ENCODE measurements around the gene RNU2-63P. TPM values are rescaled to one million over a fixed set of nuclear protein-coding genes. Genes with fewer than 3 reads are reported as not detected.
A peak's percentile ranks its signal among the peaks of the same experiment; 100 is the strongest.

Gene RNU2-63P
- total RNA-seq, 1 donor from 2014 or later: 8.2 TPM

GRCh38 chr2:88058191-88058590 is 41.8 kb upstream of the RNU2-63P start:
- TF ChIP-seq CTCF (IDR thresholded peaks at IDR 0.05; ENCODE audit: partially characterized antibody, unreplicated experiment): no peak
- Mint-ChIP-seq H3K27ac (ENCODE audit: unreplicated experiment) (no peak overlapping the region), H3K4me3 (ENCODE audit: unreplicated experiment) (no peak overlapping the region), H3K4me1 (ENCODE audit: low read depth, unreplicated experiment) (peaks cover 12% of the 10 kb centered on the region), H3K36me3 (ENCODE audit: unreplicated experiment) (no peaks in the 10 kb centered on the region), H3K9me3 (ENCODE audit: unreplicated experiment) (peaks cover 5% of the 10 kb centered on the region), H3K27me3 (ENCODE audit: unreplicated experiment) (peaks cover 5% of the 10 kb centered on the region)
- no peak for DNase-seq

GRCh38 chr2:88057437-88057844 is 41.1 kb upstream of the RNU2-63P start:
- Mint-ChIP-seq H3K9me3 (ENCODE audit: unreplicated experiment) (peaks cover 5% of the 10 kb centered on the region), H3K4me3 (ENCODE audit: unreplicated experiment) (no peak overlapping the region), H3K27me3 (ENCODE audit: unreplicated experiment) (peaks cover 5% of the 10 kb centered on the region), H3K27ac (ENCODE audit: unreplicated experiment) (no peak overlapping the region), H3K36me3 (ENCODE audit: unreplicated experiment) (no peaks in the 10 kb centered on the region), H3K4me1 (ENCODE audit: low read depth, unreplicated experiment) (peaks cover 14% of the 10 kb centered on the region)
- no peak for TF ChIP-seq CTCF (IDR thresholded peaks at IDR 0.05; ENCODE audit: partially characterized antibody, unreplicated experiment)
- DNase-seq: no peak

DNA sequence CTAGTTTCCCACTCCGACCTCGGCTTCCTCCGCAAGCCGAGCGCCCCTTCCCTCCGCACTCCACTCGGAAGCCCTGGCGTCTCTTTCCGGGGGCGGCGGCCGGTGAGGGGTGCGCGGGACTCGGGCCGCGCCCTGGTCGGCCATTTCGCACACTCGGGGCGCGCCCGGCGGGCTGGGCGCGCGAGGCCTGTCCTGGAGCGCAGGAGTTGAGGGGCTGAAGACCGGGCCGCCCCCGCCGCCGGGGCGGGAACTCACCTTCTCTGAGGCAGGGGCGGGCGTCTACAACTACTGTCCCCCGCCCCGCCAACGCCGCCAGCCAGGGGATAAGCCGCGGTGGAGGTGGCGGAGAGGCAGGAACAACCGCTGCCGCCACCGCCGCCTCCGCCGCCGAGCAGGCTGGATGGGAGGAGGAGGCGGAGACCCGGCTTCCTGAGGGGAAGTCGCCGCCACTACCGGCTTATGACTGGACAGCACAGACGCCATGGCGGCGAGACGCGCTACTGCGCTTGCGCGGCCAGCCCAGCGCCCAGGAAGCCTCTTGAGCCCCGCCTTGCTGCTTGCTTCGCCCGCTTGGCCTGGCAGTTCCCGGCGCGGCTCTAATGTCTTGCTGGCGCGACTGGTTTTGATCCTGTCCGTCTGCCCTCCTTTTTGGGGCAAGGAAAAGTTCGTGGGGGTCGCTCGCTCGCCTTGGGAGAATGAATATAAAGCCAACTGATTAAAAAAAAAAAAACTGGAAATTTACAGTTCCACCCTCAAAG is 39.2 kb upstream of the RNU2-63P start, which contains the start of gene KRCC1:
Gene KRCC1 (minus strand): TSS at position 413 of the 758 bp plus-strand sequence. CDS start 27,220 bp downstream, outside the sequence.
- Mint-ChIP-seq H3K9me3 (ENCODE audit: unreplicated experiment) (peaks cover 5% of the 10 kb centered on the region), H3K27ac (ENCODE audit: unreplicated experiment) (peak within 1 kb of the TSS; percentile 89), H3K27me3 (ENCODE audit: unreplicated experiment) (peaks cover 6% of the 10 kb centered on the region), H3K4me1 (ENCODE audit: low read depth, unreplicated experiment) (peaks cover 14% of the 10 kb centered on the region), H3K4me3 (ENCODE audit: unreplicated experiment) (peak within 1 kb of the TSS; percentile 97), H3K36me3 (ENCODE audit: unreplicated experiment) (no peaks in the 10 kb centered on the region)
- DNase-seq: peak; percentile 97
- no peak for TF ChIP-seq CTCF (IDR thresholded peaks at IDR 0.05; ENCODE audit: partially characterized antibody, unreplicated experiment)

GRCh38 chr2:88054782-88055370 is 38.5 kb upstream of the RNU2-63P start:
- no peaks in the 10 kb centered on the region for H3K36me3 Mint-ChIP-seq (ENCODE audit: unreplicated experiment)
- H3K4me3 Mint-ChIP-seq (ENCODE audit: unreplicated experiment): peak overlapping the region; percentile 97
- H3K9me3 Mint-ChIP-seq (ENCODE audit: unreplicated experiment): peaks cover 5% of the 10 kb centered on the region
- no peak for DNase-seq
- TF ChIP-seq CTCF (IDR thresholded peaks at IDR 0.05; ENCODE audit: partially characterized antibody, unreplicated experiment): no peak
- peaks cover 14% of the 10 kb centered on the region for H3K4me1 Mint-ChIP-seq (ENCODE audit: low read depth, unreplicated experiment)
- H3K27ac Mint-ChIP-seq (ENCODE audit: unreplicated experiment): peak overlapping the region; percentile 89
- H3K27me3 Mint-ChIP-seq (ENCODE audit: unreplicated experiment): peaks cover 6% of the 10 kb centered on the region
